IPS DF 19.7 (cell line): ENCODE results near the gene IKZF4.

Experiments
- DNase-seq: peaks from one replicate; pipeline ENCODE4 v3.0.0-alpha.2; 2013; ENCODE audit warnings: low read depth, low spot score

Gene IKZF4

DNA sequence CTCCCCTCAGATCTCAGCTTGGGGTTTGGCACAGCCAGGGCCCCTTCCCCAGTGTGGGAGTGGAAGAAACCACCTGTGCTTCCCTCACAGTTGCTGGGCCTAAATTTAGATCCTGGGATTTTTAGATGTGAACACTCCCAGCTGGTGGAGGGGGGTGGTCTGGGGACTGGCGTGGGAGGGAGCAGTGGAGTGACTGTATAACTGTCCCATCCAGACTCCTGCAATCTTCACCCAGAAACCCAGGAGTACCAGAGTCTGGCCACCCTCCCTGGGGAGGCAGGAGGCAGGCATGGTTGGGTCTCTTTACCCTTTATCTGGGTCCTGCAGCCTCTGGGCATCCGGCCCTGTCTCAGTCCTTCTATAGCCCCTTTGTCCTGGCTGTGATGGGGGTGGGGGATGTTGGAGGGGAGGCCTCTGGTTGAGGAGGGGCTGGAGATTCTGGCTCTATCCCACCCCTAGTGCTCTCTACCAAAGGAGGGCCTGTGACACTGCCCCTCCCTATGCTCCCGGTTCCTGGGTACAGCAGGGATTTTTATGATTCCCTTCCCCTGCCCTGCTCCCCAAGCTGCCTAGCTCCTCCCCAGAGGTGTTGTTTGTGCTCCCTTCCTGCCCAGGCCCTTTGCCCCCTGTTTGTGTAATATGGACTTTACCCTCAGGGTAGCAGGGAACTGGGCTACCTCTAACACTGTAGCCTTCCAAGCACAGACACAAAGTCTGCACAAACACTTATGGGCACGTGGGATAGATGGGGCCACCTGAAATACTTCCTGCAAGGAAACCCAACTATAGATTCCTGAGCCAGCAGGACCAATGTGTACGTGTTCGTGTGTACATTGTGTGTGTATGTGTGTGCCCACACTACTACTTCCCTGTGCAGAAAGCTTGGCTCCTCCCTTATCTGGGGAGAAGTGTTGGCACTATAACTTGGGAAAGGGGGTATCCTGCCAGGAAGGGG is 60.8 kb downstream of the IKZF4 start:
- no peak for DNase-seq

DNA sequence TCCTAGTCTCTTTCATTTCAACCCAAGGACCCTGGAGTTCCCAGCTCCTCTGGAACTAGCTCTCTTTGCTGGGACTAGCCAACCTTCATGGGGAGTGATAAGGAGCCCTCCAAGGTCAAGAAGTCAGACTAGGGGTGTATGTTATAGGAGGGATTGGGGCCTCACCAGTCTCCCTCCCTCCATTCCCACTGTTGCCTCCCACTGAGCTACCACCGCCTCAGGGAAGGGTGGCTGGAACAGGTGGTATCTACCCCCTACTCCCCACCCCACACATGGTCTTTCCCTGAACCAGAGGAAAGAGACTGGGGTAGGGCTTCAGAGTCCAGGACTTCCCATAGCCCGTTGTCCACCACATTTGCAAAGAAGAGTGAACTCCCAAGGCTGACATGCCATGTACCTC is 61.5 kb downstream of the IKZF4 start:
- DNase-seq = no peak

DNA sequence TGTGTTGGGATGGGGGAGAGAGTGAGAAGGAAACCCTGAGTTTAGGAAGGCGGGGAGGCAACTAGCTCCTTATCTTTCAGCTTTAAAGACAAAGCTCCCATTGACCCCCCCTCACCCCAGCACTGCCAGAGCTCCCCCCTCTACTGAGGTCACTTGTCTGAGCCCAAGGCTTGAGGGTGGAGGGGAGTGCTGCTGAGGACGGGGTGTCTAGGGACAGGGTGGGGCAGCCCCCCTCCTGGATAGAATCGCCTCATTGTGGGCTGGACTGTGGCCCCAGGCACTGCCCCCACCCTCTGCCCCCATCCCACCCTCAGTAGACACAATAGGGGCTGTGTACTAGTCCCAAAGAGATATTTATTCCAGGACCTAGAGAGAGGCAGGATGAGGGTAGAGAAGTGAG is 62.1 kb downstream of the IKZF4 start:
- no peak for DNase-seq

DNA sequence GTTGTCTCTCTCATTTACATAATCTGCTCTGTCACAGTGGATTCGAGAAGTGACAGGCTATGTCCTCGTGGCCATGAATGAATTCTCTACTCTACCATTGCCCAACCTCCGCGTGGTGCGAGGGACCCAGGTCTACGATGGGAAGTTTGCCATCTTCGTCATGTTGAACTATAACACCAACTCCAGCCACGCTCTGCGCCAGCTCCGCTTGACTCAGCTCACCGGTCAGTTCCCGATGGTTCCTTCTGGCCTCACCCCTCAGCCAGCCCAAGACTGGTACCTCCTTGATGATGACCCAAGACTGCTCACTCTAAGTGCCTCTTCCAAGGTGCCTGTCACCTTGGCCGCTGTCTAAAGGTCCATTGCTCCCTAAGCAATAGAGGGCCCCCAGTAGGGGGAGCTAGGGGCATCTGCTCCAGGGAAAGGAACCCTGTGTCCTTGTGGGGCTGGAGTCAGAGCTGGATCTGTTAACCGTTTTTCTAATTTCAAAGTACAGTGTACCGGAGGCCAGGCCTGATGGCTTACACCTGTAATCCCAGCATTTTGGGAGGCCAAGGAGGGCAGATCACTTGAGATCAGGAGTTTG is 64.2 kb downstream of the IKZF4 start:
- DNase-seq = no peak

DNA sequence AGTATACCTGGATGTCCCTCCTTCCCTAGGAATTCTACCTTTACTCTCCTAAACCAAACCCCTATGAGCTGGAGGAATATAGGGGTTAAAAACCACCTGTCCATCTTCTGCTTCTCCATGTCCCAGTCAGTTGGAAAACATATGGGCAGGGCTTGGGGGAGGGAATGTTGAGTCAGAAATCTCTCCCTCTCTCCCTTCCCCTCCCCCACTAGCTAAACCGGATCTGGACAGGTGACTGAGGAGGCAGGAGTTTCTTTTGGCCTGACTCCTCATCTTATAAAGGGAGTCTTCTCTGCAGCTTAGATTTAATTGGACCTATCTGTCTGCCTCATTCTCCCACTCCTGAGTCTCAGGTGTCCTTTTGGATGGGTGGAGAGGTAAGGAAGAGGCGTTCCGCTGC is 65.3 kb downstream of the IKZF4 start:
- no peak for DNase-seq

DNA sequence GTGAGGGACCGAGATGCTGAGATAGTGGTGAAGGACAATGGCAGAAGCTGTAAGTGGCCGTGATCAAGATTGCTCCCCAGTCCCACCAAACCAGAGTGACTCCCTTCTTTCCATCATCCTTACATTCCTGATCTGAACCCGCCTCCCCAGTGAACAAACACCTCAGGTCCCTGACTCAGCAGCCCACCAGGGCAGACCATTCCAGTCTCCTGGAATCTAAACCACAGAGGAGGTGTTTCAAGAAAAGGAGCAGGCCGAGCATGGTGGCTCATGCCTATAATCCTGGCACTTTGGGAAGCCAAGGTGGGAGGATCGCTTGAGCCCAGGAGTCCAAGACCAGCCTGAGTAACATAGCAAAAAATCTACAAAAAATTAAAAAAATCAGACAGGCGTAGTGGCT is 65.8 kb downstream of the IKZF4 start:
- no peak for DNase-seq

DNA sequence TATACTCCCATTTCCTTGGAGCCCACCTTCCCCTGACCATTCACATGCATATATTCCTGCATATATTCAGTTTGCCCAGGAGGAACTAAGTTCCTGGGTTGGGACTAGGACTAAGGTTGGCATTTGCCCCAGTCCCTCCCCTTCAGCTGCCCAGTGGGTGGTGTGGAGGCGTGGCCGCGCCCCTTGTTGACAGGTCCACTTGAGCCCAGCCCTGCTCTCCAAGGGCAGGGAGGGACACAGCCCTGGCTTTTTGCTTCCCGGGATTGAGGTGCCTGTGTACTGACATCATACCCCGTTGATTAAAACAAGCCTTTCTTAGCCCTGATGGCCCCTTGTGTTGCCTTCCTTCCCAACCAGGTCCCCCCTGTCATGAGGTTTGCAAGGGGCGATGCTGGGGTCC is 66.4 kb downstream of the IKZF4 start:
- DNase-seq = no peak
